HEK293 (cell line): ENCODE results near the gene ANTKMT.
A peak's percentile ranks its signal among the peaks of the same experiment; 100 is the strongest.

Experiments used
- BCL11A ChIP-seq: fragments of 450-650 bp; formaldehyde crosslinking; IDR thresholded peaks from 2 replicates; pipeline ENCODE4 v1.5.1; 2016; ENCODE audit warnings: low read depth, missing biosample characterization, missing genetic modification characterization
- CTCF ChIP-seq: fragments of 450-650 bp; formaldehyde crosslinking; IDR thresholded peaks from 2 replicates; pipeline ENCODE4 v1.5.1; 2016; ENCODE audit warnings: missing biosample characterization, missing genetic modification characterization
- EGR2 ChIP-seq: fragments of 450-650 bp; formaldehyde crosslinking; IDR thresholded peaks from 2 replicates; pipeline ENCODE4 v1.5.1; 2016; ENCODE audit warnings: low read depth, missing biosample characterization, missing genetic modification characterization
- IKZF3 ChIP-seq: fragments of 450-650 bp; IDR thresholded peaks from 2 replicates; pipeline ENCODE4 v1.5.0; 2018; ENCODE audit warnings: missing biosample characterization, mild to moderate bottlenecking, missing genetic modification characterization, moderate library complexity
- KLF1 ChIP-seq: fragments of 450-650 bp; formaldehyde crosslinking; IDR thresholded peaks from 2 replicates; pipeline ENCODE4 v1.5.1; 2016; ENCODE audit warnings: missing biosample characterization, missing genetic modification characterization
- KLF7 ChIP-seq: fragments of 450-650 bp; formaldehyde crosslinking; IDR thresholded peaks from 2 replicates; pipeline ENCODE4 v1.5.1; 2016; ENCODE audit warnings: missing biosample characterization, missing genetic modification characterization, borderline replicate concordance
- OSR2 ChIP-seq: fragments of 450-650 bp; formaldehyde crosslinking; IDR thresholded peaks from 2 replicates; pipeline ENCODE4 v1.5.1; 2016; ENCODE audit warnings: missing biosample characterization, missing genetic modification characterization
- PATZ1 ChIP-seq: fragments of 450-650 bp; formaldehyde crosslinking; IDR thresholded peaks from 2 replicates; pipeline ENCODE4 v1.5.1; 2016; ENCODE audit warnings: missing biosample characterization, missing genetic modification characterization
- SCRT2 ChIP-seq: fragments of 450-650 bp; formaldehyde crosslinking; IDR thresholded peaks from 2 replicates; pipeline ENCODE4 v1.5.1; 2016; ENCODE audit warnings: missing biosample characterization, missing genetic modification characterization
- SP7 ChIP-seq: fragments of 450-650 bp; formaldehyde crosslinking; IDR thresholded peaks from 2 replicates; pipeline ENCODE4 v1.5.1; 2016; ENCODE audit warnings: missing biosample characterization, missing genetic modification characterization
- ZBTB1 ChIP-seq: fragments of 450-650 bp; formaldehyde crosslinking; IDR thresholded peaks from 2 replicates; pipeline ENCODE4 v1.5.1; 2016; ENCODE audit warnings: missing biosample characterization, missing genetic modification characterization
- ZBTB17 ChIP-seq: fragments of 450-650 bp; formaldehyde crosslinking; IDR thresholded peaks from 2 replicates; pipeline ENCODE4 v1.5.1; 2016; ENCODE audit warnings: missing biosample characterization, missing genetic modification characterization
- ZBTB21 ChIP-seq: fragments of 450-650 bp; formaldehyde crosslinking; IDR thresholded peaks from 2 replicates; pipeline ENCODE4 v1.5.1; 2017; ENCODE audit warnings: missing biosample characterization, missing genetic modification characterization
- ZBTB48 ChIP-seq: fragments of 450-650 bp; formaldehyde crosslinking; IDR thresholded peaks from 2 replicates; pipeline ENCODE4 v1.5.1; 2016; ENCODE audit warnings: missing biosample characterization, missing genetic modification characterization
- ZBTB8A ChIP-seq: fragments of 450-650 bp; formaldehyde crosslinking; IDR thresholded peaks from 2 replicates; pipeline ENCODE4 v1.5.1; 2016; ENCODE audit warnings: missing biosample characterization, missing genetic modification characterization
- ZEB2 ChIP-seq: fragments of 450-650 bp; formaldehyde crosslinking; IDR thresholded peaks from 2 replicates; pipeline ENCODE4 v1.5.1; 2016; ENCODE audit warnings: missing biosample characterization, missing genetic modification characterization
- ZFP69B ChIP-seq: fragments of 450-650 bp; formaldehyde crosslinking; IDR thresholded peaks from 2 replicates; pipeline ENCODE4 v1.5.1; 2016; ENCODE audit warnings: missing biosample characterization, missing genetic modification characterization
- ZNF146 ChIP-seq: fragments of 450-650 bp; formaldehyde crosslinking; IDR thresholded peaks from 2 replicates; pipeline ENCODE4 v1.5.1; 2016; ENCODE audit warnings: missing biosample characterization, missing genetic modification characterization
- ZNF2 ChIP-seq: fragments of 450-650 bp; formaldehyde crosslinking; IDR thresholded peaks from 2 replicates; pipeline ENCODE4 v1.5.1; 2016; ENCODE audit warnings: missing biosample characterization, missing genetic modification characterization
- ZNF24 ChIP-seq: fragments of 450-650 bp; formaldehyde crosslinking; IDR thresholded peaks from 2 replicates; pipeline ENCODE4 v1.5.1; 2016; ENCODE audit warnings: missing biosample characterization, missing genetic modification characterization
- ZNF335 ChIP-seq: fragments of 450-650 bp; formaldehyde crosslinking; conservative IDR thresholded peaks from 2 replicates; pipeline ENCODE4 v1.5.1; 2016; ENCODE audit warnings: missing biosample characterization, missing genetic modification characterization
- ZNF501 ChIP-seq: fragments of 450-650 bp; formaldehyde crosslinking; IDR thresholded peaks from 2 replicates; pipeline ENCODE4 v1.5.1; 2016; ENCODE audit warnings: missing biosample characterization, missing genetic modification characterization
- ZNF629 ChIP-seq: fragments of 450-650 bp; formaldehyde crosslinking; IDR thresholded peaks from 2 replicates; pipeline ENCODE4 v1.5.1; 2017; ENCODE audit warnings: missing biosample characterization, missing genetic modification characterization
- ZNF660 ChIP-seq: fragments of 450-650 bp; IDR thresholded peaks from 2 replicates; pipeline ENCODE4 v1.5.1; 2018; ENCODE audit warnings: missing biosample characterization, mild to moderate bottlenecking, missing genetic modification characterization
- ZNF76 ChIP-seq: fragments of 450-650 bp; formaldehyde crosslinking; IDR thresholded peaks from 2 replicates; pipeline ENCODE4; 2016; ENCODE audit warnings: low read depth, missing biosample characterization, missing genetic modification characterization, borderline replicate concordance
- ZXDB ChIP-seq: fragments of 450-650 bp; formaldehyde crosslinking; IDR thresholded peaks from 2 replicates; pipeline ENCODE4 v1.5.1; 2016; ENCODE audit warnings: missing biosample characterization, missing genetic modification characterization
- TF ChIP-seq, protein P1 (sequence below): fragments of 450-650 bp; formaldehyde crosslinking; IDR thresholded peaks from 2 replicates; pipeline ENCODE4 v1.5.1; 2016; ENCODE audit warnings: missing biosample characterization, missing genetic modification characterization
- TF ChIP-seq, protein P2 (sequence below): fragments of 450-650 bp; formaldehyde crosslinking; IDR thresholded peaks from 2 replicates; pipeline ENCODE4 v1.5.1; 2016; ENCODE audit warnings: missing biosample characterization, missing genetic modification characterization
- TF ChIP-seq, protein P3 (sequence below): fragments of 450-650 bp; formaldehyde crosslinking; IDR thresholded peaks from 2 replicates; pipeline ENCODE4 v1.5.1; 2017; ENCODE audit warnings: missing biosample characterization, missing genetic modification characterization
- TF ChIP-seq, protein P4 (sequence below): fragments of 450-650 bp; formaldehyde crosslinking; IDR thresholded peaks from 2 replicates; pipeline ENCODE4 v1.5.1; 2016; ENCODE audit warnings: missing biosample characterization, missing genetic modification characterization
- TF ChIP-seq, protein P5 (sequence below): fragments of 450-650 bp; formaldehyde crosslinking; IDR thresholded peaks from 2 replicates; pipeline ENCODE4 v1.5.1; 2016; ENCODE audit warnings: missing biosample characterization, missing genetic modification characterization

The ANTKMT gene

DNA sequence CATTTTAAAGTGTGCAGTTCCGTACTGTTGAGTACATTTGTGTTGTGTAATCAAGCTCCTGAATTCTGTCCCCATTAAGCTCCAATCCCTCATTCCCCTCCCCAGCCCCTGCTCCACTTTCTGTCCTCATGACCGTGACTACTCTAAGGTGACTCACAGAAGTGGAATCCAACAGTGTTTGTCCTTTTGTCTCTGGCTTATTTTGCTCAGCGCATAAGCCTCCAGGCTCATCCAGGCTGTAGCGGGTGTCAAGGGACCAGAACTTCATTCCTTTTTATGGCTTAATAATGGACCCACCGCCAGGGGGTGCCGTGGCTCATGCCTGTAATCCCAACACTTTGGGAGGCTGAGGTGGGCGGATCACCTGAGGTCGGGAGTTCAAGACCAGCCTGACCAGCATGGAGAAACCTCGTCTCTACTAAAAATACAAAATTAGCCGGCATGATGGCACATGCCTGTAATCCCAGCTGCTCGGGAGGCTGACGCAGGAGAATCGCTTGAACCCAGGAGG lies 8.2 kb upstream of the ANTKMT start (continued):
- TF ChIP-seq ZEB2 (tag by site-specific recombination): peak; percentile 73; the same call in 1 of the 2 replicates
- peak; percentile 80 for TF ChIP-seq ZNF629 (tag by site-specific recombination)
- peak; percentile 80; the same call in 1 of the 2 replicates for TF ChIP-seq ZNF24 (tag by site-specific recombination)
- TF ChIP-seq, protein P1, sequence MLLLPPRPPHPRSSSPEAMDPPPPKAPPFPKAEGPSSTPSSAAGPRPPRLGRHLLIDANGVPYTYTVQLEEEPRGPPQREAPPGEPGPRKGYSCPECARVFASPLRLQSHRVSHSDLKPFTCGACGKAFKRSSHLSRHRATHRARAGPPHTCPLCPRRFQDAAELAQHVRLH (tag by site-specific recombination): peak; percentile 90
- peak; percentile 70 for TF ChIP-seq IKZF3
- TF ChIP-seq ZNF76 (tag by site-specific recombination): 0 out of 2 replicates have a peak, but pooled peaks have one; percentile 35
- TF ChIP-seq ZNF335 (tag by site-specific recombination): peak; percentile 46
- TF ChIP-seq ZBTB17 (tag by site-specific recombination): peak; percentile 84
- TF ChIP-seq SP7 (tag by site-specific recombination): peak; percentile 84
- peak; percentile 83 for TF ChIP-seq PATZ1
- TF ChIP-seq ZNF146: peak; percentile 49; the same call in 1 of the 2 replicates
- TF ChIP-seq OSR2: peak; percentile 29; the same call in 1 of the 2 replicates
- TF ChIP-seq ZFP69B (tag by site-specific recombination): peak; percentile 71
- peak; percentile 64; the same call in 1 of the 2 replicates for TF ChIP-seq ZXDB (tag by site-specific recombination)
- TF ChIP-seq ZBTB21: 0 out of 2 replicates have a peak, but pooled peaks have one; percentile 19
- TF ChIP-seq BCL11A (tag by site-specific recombination): peak; percentile 78; the same call in 1 of the 2 replicates
- 0 out of 2 replicates have a peak, but pooled peaks have one; percentile 10 for TF ChIP-seq ZBTB1 (tag by site-specific recombination)
- TF ChIP-seq, protein P2, sequence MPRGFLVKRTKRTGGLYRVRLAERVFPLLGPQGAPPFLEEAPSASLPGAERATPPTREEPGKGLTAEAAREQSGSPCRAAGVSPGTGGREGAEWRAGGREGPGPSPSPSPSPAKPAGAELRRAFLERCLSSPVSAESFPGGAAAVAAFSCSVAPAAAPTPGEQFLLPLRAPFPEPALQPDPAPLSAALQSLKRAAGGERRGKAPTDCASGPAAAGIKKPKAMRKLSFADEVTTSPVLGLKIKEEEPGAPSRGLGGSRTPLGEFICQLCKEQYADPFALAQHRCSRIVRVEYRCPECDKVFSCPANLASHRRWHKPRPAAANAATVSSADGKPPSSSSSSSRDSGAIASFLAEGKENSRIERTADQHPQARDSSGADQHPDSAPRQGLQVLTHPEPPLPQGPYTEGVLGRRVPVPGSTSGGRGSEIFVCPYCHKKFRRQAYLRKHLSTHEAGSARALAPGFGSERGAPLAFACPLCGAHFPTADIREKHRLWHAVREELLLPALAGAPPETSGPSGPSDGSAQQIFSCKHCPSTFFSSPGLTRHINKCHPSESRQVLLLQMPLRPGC (tag by site-specific recombination): peak; percentile 50; the same call in 1 of the 2 replicates
- TF ChIP-seq ZNF2 (tag by site-specific recombination): peak; percentile 97
- TF ChIP-seq KLF1: peak; percentile 67; the same call in 1 of the 2 replicates
- TF ChIP-seq EGR2 (tag by site-specific recombination): peak; percentile 86
- peak; percentile 89 for TF ChIP-seq ZNF660 (tag by site-specific recombination)
- TF ChIP-seq, protein P3, sequence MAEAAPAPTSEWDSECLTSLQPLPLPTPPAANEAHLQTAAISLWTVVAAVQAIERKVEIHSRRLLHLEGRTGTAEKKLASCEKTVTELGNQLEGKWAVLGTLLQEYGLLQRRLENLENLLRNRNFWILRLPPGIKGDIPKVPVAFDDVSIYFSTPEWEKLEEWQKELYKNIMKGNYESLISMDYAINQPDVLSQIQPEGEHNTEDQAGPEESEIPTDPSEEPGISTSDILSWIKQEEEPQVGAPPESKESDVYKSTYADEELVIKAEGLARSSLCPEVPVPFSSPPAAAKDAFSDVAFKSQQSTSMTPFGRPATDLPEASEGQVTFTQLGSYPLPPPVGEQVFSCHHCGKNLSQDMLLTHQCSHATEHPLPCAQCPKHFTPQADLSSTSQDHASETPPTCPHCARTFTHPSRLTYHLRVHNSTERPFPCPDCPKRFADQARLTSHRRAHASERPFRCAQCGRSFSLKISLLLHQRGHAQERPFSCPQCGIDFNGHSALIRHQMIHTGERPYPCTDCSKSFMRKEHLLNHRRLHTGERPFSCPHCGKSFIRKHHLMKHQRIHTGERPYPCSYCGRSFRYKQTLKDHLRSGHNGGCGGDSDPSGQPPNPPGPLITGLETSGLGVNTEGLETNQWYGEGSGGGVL (tag by site-specific recombination): peak; percentile 50
- TF ChIP-seq SCRT2 (tag by site-specific recombination): peak; percentile 58
- TF ChIP-seq, protein P4, sequence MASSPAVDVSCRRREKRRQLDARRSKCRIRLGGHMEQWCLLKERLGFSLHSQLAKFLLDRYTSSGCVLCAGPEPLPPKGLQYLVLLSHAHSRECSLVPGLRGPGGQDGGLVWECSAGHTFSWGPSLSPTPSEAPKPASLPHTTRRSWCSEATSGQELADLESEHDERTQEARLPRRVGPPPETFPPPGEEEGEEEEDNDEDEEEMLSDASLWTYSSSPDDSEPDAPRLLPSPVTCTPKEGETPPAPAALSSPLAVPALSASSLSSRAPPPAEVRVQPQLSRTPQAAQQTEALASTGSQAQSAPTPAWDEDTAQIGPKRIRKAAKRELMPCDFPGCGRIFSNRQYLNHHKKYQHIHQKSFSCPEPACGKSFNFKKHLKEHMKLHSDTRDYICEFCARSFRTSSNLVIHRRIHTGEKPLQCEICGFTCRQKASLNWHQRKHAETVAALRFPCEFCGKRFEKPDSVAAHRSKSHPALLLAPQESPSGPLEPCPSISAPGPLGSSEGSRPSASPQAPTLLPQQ (tag by site-specific recombination): 0 out of 2 replicates have a peak, but pooled peaks have one; percentile 5
- TF ChIP-seq ZBTB8A (tag by site-specific recombination): peak; percentile 87
- TF ChIP-seq, protein P5, sequence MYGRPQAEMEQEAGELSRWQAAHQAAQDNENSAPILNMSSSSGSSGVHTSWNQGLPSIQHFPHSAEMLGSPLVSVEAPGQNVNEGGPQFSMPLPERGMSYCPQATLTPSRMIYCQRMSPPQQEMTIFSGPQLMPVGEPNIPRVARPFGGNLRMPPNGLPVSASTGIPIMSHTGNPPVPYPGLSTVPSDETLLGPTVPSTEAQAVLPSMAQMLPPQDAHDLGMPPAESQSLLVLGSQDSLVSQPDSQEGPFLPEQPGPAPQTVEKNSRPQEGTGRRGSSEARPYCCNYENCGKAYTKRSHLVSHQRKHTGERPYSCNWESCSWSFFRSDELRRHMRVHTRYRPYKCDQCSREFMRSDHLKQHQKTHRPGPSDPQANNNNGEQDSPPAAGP (tag by site-specific recombination): peak; percentile 78; the same call in 1 of the 2 replicates
- TF ChIP-seq ZBTB48 (tag by site-specific recombination): peak; percentile 79; the same call in 1 of the 2 replicates
- TF ChIP-seq ZNF501: peak; percentile 47; the same call in 1 of the 2 replicates
- TF ChIP-seq KLF7 (tag by site-specific recombination): peak; percentile 78; the same call in 1 of the 2 replicates
- TF ChIP-seq CTCF (tag by site-specific recombination): peak; percentile 73
